Subcutaneous preadipocyte (primary cell): ENCODE results near the gene PURB. TPM values are rescaled to one million over a fixed set of nuclear protein-coding genes. Genes with fewer than 3 reads are reported as not detected.

Experiments
- total RNA-seq: library from RNA; depleted of rRNA; stranded (reverse); fragments of >200 nt; gene quantifications from 2 replicates; pipeline ENCODE4 v1.2.3, GENCODE V29; 2012

PURB gene
- 18.7 and 27.6 TPM in 2 replicates for total RNA-seq

GRCh38 chr7:44885394-44886317 lies at the start of gene PURB:
PURB (minus strand) TSS chr7:44885530; CDS start chr7:44885348, 182 bp downstream.

GRCh38 chr7:44847920-44848634 lies 37.3 kb downstream of the PURB start, which contains the start of gene H2AZ2:
H2AZ2 (minus strand) TSS chr7:44848087; CDS start chr7:44847971, 116 bp downstream.

Other genes starting within 250 kb of the PURB start
- 11.4 and 21.5 TPM in 2 replicates for gene ZMIZ2, start 136.7 kb downstream of the PURB start, total RNA-seq
- gene PPIA, start 88.8 kb downstream of the PURB start, total RNA-seq = 2,153 and 2,881 TPM in 2 replicates
- 94.4 and 123 TPM in 2 replicates for gene H2AZ2, start 37.4 kb downstream of the PURB start, total RNA-seq
- gene MYO1G, start 93.5 kb upstream of the PURB start, total RNA-seq = under 0.01 TPM in 2 replicates
- 40.1 and 47.0 TPM in 2 replicates for gene CCM2, start 114.7 kb upstream of the PURB start, total RNA-seq
- 0.73 and 0.78 TPM in 2 replicates for gene NACAD, start 203.4 kb upstream of the PURB start, total RNA-seq
- 93.0 and 112 TPM in 2 replicates for gene TBRG4, start 226.2 kb upstream of the PURB start, total RNA-seq